NCI-H2081 treated with DMSO at 0.1 percent for 48 hours (cell line): ENCODE results near the gene DONSON.

Source experiments
- DNase-seq: peaks from one replicate; lab custom pipeline; 2025; lab: John Stamatoyannopoulos, UW

Gene DONSON

GRCh38 chr21:33541756-33542639 lies 46.5 kb downstream of the DONSON start, which contains the start of gene GART:
Gene GART, minus strand, starts transcription at chr21:33542117. Its CDS starts 2,802 bp downstream, at chr21:33539315.
- DNase-seq = no peak

GRCh38 chr21:33541105-33541711 lies 47.3 kb downstream of the DONSON start:
- DNase-seq = no peak

GRCh38 chr21:33540711-33541104 lies 47.8 kb downstream of the DONSON start:
- no peak for DNase-seq

- DNase-seq = no peak
These were observed 48.9 kb downstream of the DONSON start for GRCh38 chr21:33539616-33540015.

DNA sequence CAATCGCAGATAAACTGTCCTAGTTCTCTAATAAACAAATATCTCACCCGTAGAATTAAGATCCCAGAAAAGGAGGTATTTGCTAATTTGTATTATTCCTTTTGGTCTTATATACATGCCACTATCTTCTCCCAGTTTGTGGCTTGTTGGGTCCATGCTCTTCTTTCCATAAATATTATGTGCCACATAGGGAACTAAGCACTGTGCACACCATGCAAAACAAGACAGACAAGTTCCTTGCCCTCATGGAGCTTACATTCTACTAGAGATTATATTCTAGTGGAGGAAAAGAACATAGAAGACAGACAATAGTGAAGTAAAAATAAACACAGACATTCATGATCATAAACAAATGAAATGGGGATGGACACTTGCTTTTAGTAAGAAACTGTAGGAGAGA lies 51.3 kb downstream of the DONSON start:
- no peak for DNase-seq

DNA sequence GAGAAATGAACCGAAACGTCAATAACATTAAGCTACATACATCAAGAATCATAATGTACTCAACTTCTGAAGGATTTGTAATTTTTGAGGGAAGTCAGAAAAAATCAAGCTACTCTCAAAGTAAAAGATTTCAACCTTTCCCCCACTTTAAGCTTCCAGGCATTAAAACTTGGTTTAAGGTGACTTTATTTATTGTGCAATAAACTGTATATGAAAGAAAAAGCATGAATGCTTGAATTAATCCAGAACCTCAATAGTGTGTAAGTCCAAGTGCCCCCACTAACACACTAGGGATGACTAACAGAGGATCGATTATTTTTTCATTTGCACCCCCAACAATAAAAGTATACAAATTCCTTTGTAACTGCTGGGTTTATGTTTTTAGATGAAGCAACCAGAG lies 57.5 kb downstream of the DONSON start:
- DNase-seq = no peak
